ENCODE measurements around the gene KRT15.

KRT15 gene

GRCh38 chr17:41513168-41513547 is 5.5 kb downstream of the KRT15 start:
- no peak overlapping the region for H3K4me3 ChIP-seq (replicated peaks in 1 of 2; ENCODE audit: low read depth in 2 of 2, low read length in 2 of 2)
- TF ChIP-seq, protein P1, sequence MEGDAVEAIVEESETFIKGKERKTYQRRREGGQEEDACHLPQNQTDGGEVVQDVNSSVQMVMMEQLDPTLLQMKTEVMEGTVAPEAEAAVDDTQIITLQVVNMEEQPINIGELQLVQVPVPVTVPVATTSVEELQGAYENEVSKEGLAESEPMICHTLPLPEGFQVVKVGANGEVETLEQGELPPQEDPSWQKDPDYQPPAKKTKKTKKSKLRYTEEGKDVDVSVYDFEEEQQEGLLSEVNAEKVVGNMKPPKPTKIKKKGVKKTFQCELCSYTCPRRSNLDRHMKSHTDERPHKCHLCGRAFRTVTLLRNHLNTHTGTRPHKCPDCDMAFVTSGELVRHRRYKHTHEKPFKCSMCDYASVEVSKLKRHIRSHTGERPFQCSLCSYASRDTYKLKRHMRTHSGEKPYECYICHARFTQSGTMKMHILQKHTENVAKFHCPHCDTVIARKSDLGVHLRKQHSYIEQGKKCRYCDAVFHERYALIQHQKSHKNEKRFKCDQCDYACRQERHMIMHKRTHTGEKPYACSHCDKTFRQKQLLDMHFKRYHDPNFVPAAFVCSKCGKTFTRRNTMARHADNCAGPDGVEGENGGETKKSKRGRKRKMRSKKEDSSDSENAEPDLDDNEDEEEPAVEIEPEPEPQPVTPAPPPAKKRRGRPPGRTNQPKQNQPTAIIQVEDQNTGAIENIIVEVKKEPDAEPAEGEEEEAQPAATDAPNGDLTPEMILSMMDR (IDR thresholded peaks at IDR 0.05; ENCODE audit: low read depth, low read length): no peak
- no peak for DNase-seq (ENCODE audit: low read depth in 2 of 2)

GRCh38 chr17:41512546-41513167 is 6.0 kb downstream of the KRT15 start:
- no peak for DNase-seq (ENCODE audit: low read depth in 2 of 2)
- TF ChIP-seq, protein P1 (IDR thresholded peaks at IDR 0.05; ENCODE audit: low read depth, low read length): no peak
- no peak overlapping the region for H3K4me3 ChIP-seq (replicated peaks in 1 of 2; ENCODE audit: low read depth in 2 of 2, low read length in 2 of 2)

GRCh38 chr17:41511716-41512115 is 7.0 kb downstream of the KRT15 start:
- TF ChIP-seq, protein P1 (IDR thresholded peaks at IDR 0.05; ENCODE audit: low read depth, low read length): no peak

GRCh38 chr17:41511116-41511515 is 7.6 kb downstream of the KRT15 start:
- TF ChIP-seq, protein P1 (IDR thresholded peaks at IDR 0.05; ENCODE audit: low read depth, low read length): no peak
- DNase-seq (ENCODE audit: low read depth in 2 of 2): no peak
- H3K4me3 ChIP-seq (replicated peaks in 1 of 2; ENCODE audit: low read depth in 2 of 2, low read length in 2 of 2): no peak overlapping the region

More at GRCh38 chr17:41511716-41512115, 7.0 kb downstream of the KRT15 start:
- H3K4me3 ChIP-seq (replicated peaks in 1 of 2; ENCODE audit: low read depth in 2 of 2, low read length in 2 of 2): no peak overlapping the region
- DNase-seq (ENCODE audit: low read depth in 2 of 2): no peak

GRCh38 chr17:41510251-41511065 is 8.2 kb downstream of the KRT15 start:
- no peak overlapping the region for H3K4me3 ChIP-seq (replicated peaks in 1 of 2; ENCODE audit: low read depth in 2 of 2, low read length in 2 of 2)
- no peak for DNase-seq (ENCODE audit: low read depth in 2 of 2)
- TF ChIP-seq, protein P1 (IDR thresholded peaks at IDR 0.05; ENCODE audit: low read depth, low read length): no peak

DNA sequence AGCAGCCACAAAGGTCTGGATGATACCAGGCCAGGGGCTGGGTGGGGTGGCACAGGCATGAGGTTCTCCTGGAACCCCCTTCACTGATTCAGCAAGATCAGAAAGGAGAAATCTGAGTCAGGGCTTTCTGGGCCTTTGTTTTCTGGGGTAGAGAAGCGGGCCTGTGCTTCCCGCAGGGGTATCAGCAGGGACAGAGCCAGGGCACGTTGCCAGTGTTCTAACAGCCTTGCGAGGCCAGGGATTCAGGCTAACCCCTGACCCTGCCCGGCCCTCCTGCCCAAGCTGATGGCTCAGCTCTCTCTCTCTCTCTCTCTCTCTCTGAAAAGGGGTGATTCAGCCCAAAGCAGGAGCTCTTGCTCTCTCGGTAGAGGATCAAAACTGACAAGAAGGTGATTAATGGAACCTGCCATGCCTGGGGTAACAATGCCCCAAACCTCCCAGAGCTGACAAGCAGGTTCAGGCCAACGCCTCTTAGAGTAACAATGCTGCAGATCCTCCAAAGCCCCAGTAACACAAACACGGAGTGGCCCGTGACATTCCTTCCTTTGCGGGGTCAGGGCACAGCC is 11.3 kb downstream of the KRT15 start:
- H3K4me3 ChIP-seq (replicated peaks in 1 of 2; ENCODE audit: low read depth in 2 of 2, low read length in 2 of 2): no peak overlapping the region
- TF ChIP-seq, protein P1 (IDR thresholded peaks at IDR 0.05; ENCODE audit: low read depth, low read length): no peak
- DNase-seq (ENCODE audit: low read depth in 2 of 2): peak in 1 of 2 donors; percentile 25
